CD4-positive, alpha-beta T cell (primary cell): ENCODE results near the gene SCFD2. TPM values are rescaled to one million over a fixed set of nuclear protein-coding genes. Genes with fewer than 3 reads are reported as not detected.

ENCODE experiments used
- ATAC-seq: fragments of 200-7000 bp; cut with Tn5 transposase; one replicate; pipeline ENCODE4 v1.10.0; 2022; ENCODE audit warnings: mild to moderate bottlenecking; ENCODE audit not compliant: poor library complexity
- CTCF ChIA-PET: fragments of 350-600 bp; sonication (Branson Sonifier 250); formaldehyde crosslinking; loops from one replicate; lab custom pipeline; 2021; ENCODE audit warnings: antibody characterized with exemption, inconsistent platforms; lab: Charles Lee
- POLR2A ChIA-PET: fragments of 350-600 bp; sonication (Branson Sonifier 250); formaldehyde crosslinking; loops from one replicate; lab custom pipeline; 2021; ENCODE audit warnings: antibody characterized with exemption, inconsistent platforms; lab: Charles Lee
- DNase-seq, 14 experiments: peaks; one replicate each; pipeline ENCODE4 v3.0.0-alpha.2; 2013 to 2020; ENCODE audit warnings: mixed read lengths in 2 of 14
- H3K27ac ChIP-seq, 2 donors: one replicate each; pipeline versions ENCODE4 v1.5.1 to v1.7.0; 2013; ENCODE audit warnings: low read length in 2 of 2, low read depth in 1 of 2, mild to moderate bottlenecking in 1 of 2
- H3K27me3 ChIP-seq, 2 experiments: 1 replicate in 1 of 2; 2 replicates in 1 of 2; pipeline versions ENCODE4 v1.6.1 to v1.7.0; 2013; ENCODE audit warnings: low read length in 2 of 2, control low read depth in 1 of 2, mild to moderate bottlenecking in 1 of 2, moderate library complexity in 1 of 2; ENCODE audit not compliant: insufficient read depth in 2 of 2, control insufficient read depth in 1 of 2
- H3K36me3 ChIP-seq: one replicate; pipeline ENCODE4 v1.6.1; 2013; ENCODE audit warnings: low read length, control low read depth; ENCODE audit not compliant: insufficient read depth
- H3K4me1 ChIP-seq: one replicate; pipeline ENCODE4 v1.6.1; 2013; ENCODE audit warnings: low read length, control low read depth; ENCODE audit not compliant: insufficient read depth
- H3K4me3 ChIP-seq: one replicate; pipeline ENCODE4 v1.5.1; 2013; ENCODE audit warnings: mild to moderate bottlenecking, low read length, moderate library complexity
- H3K9me3 ChIP-seq, 2 experiments: 1 replicate in 1 of 2; 2 replicates in 1 of 2; pipeline versions ENCODE4 v1.6.1 to v1.7.0; 2013; ENCODE audit warnings: low read length in 2 of 2, mild to moderate bottlenecking in 2 of 2, control low read depth in 1 of 2, moderate library complexity in 1 of 2; ENCODE audit not compliant: control insufficient read depth in 1 of 2, insufficient read depth in 1 of 2
- H3K27ac Mint-ChIP-seq: one replicate; pipeline ENCODE4 v1.8.0; 2020; ENCODE audit warnings: mixed read lengths
- H3K27me3 Mint-ChIP-seq: one replicate; pipeline ENCODE4 v1.8.0; 2021; ENCODE audit warnings: mixed read lengths
- H3K36me3 Mint-ChIP-seq: one replicate; pipeline ENCODE4 v1.8.0; 2021; ENCODE audit warnings: low read depth, mixed read lengths
- H3K4me1 Mint-ChIP-seq: one replicate; pipeline ENCODE4 v1.8.0; 2021; ENCODE audit warnings: low read depth, mixed read lengths
- H3K4me3 Mint-ChIP-seq: one replicate; pipeline ENCODE4 v1.8.0; 2020; ENCODE audit warnings: mild to moderate bottlenecking, mixed read lengths
- H3K9me3 Mint-ChIP-seq: one replicate; pipeline ENCODE4 v1.8.0; 2020; ENCODE audit warnings: mixed read lengths
- CTCF ChIP-seq: fragments of 200-600 bp; IDR thresholded peaks from one replicate; pipeline ENCODE4 v1.8.0; 2022; ENCODE audit warnings: antibody characterized with exemption, mild to moderate bottlenecking
- intact Hi-C, 2 experiments: fragments of 100-400 bp; cut with DNase I in 1 of 2; cut with micrococcal nuclease in 1 of 2; formaldehyde crosslinking; loops; one replicate each; pipeline versions ENCODE4 v1.15.1 to v1.9.0; 2023 to 2025; cut with DNase I, micrococcal nuclease
- total RNA-seq, 174 experiments: library from RNA in 2 of 174; stranded (reverse) in 2 of 174; gene quantifications; one replicate each; pipeline ENCODE4 v1.2.3 and lab custom pipeline; 2021 to 2026

SCFD2 gene
- total RNA-seq, 2 experiments from 2014 or later: 15.4 to 17.6 TPM

- H3K4me3 Mint-ChIP-seq: peak overlapping the region; percentile 84
- no peaks in the 10 kb centered on the region for H3K27me3 ChIP-seq
- peaks cover 15% of the 10 kb centered on the region for H3K4me1 ChIP-seq
- peaks cover 56% of the 10 kb centered on the region for H3K4me1 Mint-ChIP-seq
- ChIA-PET POLR2A (interaction anchor here (0.8 to 1.4 kb wide), 2 partner anchors 16 to 300 kb away, joined by 3 to 4 read pairs; no protein-coding TSS in a partner anchor), CTCF (no interaction called here)
- no peaks in the 10 kb centered on the region for H3K36me3 ChIP-seq
- TF ChIP-seq CTCF: no peak
- peaks cover 16% of the 10 kb centered on the region for H3K36me3 Mint-ChIP-seq
- ATAC-seq: peak; percentile 72
- peak in 5 of 14 experiments; percentile 7 to 27 (median 24) for DNase-seq
- no peak overlapping the region for H3K4me3 ChIP-seq
- H3K27ac Mint-ChIP-seq: peak overlapping the region; percentile 88
- intact Hi-C loops: no loop called here
- no peaks in the 10 kb centered on the region for H3K9me3 ChIP-seq
- no peaks in the 10 kb centered on the region for H3K9me3 Mint-ChIP-seq
- H3K27ac ChIP-seq: no peak overlapping the region
- H3K27me3 Mint-ChIP-seq: no peaks in the 10 kb centered on the region
These were observed 353.1 kb downstream of the SCFD2 start for GRCh38 chr4:53012738-53013137.

DNA sequence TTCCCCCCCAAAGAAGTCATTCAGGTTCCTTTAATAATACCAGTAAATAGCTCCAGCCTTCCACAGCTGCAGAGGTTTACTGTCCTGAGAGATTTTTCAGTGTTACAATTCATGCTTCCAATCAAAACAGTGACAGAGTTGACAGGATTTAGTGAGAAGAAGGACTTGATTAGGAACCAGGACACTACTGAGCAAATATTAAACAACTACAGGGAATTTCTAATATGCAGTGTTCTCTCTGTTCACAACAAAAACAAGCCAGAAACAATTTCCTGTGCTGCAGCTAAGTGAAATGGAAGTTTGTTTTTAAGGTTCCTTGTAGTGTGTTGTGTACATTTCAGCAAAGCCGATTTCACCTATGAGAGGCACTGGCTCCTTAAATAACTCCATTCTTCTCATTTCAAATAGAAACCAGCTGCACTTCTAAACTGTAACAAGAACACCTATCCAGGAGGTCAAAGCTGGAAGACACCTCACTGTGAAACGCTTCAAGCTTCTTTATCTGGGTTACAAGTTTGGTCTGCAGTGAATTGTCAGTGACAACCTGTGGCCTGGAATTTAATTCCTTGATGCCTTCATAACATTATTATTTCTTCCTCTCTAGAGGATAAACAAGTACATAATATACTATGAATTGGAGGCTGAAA lies 354.5 kb downstream of the SCFD2 start:
- peaks cover 15% of the 10 kb centered on the region for H3K4me1 ChIP-seq
- Mint-ChIP-seq H3K4me1 (peaks cover 58% of the 10 kb centered on the region), H3K9me3 (no peaks in the 10 kb centered on the region), H3K36me3 (peaks cover 18% of the 10 kb centered on the region), H3K27me3 (no peaks in the 10 kb centered on the region), H3K4me3 (peak overlapping the region; percentile 58), H3K27ac (peak overlapping the region; percentile 88)
- no peak overlapping the region for H3K4me3 ChIP-seq
- H3K9me3 ChIP-seq: no peaks in the 10 kb centered on the region
- ATAC-seq (no peak), DNase-seq (no peak)
- H3K27me3 ChIP-seq: no peaks in the 10 kb centered on the region
- no peak overlapping the region for H3K27ac ChIP-seq
- no peaks in the 10 kb centered on the region for H3K36me3 ChIP-seq
- ChIA-PET CTCF (interaction anchor here (0.7 kb wide), 1 partner anchor 29 kb away, joined by 3 read pairs; no protein-coding TSS in a partner anchor), POLR2A (interaction anchor here (0.6 kb wide), 1 partner anchor 1189 kb away, joined by 3 read pairs; no protein-coding TSS in a partner anchor)
- intact Hi-C loops: no loop called here
- TF ChIP-seq CTCF: no peak

GRCh38 chr4:53010318-53010717 lies 355.5 kb downstream of the SCFD2 start:
- no peaks in the 10 kb centered on the region for H3K27me3 Mint-ChIP-seq

More at GRCh38 chr4:53010318-53010717, 355.5 kb downstream of the SCFD2 start:
- no peak for TF ChIP-seq CTCF
- Mint-ChIP-seq H3K36me3 (peaks cover 18% of the 10 kb centered on the region), H3K9me3 (no peaks in the 10 kb centered on the region), H3K4me3 (no peak overlapping the region), H3K27ac (peak overlapping the region; percentile 27), H3K4me1 (peaks cover 58% of the 10 kb centered on the region)
- POLR2A ChIA-PET: no interaction called here
- intact Hi-C loops: no loop called here
- ATAC-seq: no peak
- CTCF ChIA-PET: no interaction called here
- Histone ChIP-seq H3K9me3 (no peaks in the 10 kb centered on the region), H3K36me3 (no peaks in the 10 kb centered on the region), H3K27ac (no peak overlapping the region), H3K27me3 (no peaks in the 10 kb centered on the region), H3K4me3 (no peak overlapping the region), H3K4me1 (peaks cover 15% of the 10 kb centered on the region)
- DNase-seq: no peak
